Inflammatory macrophage treated with lipopolysaccharide for 4 hours (primary cell): ENCODE measurements around the gene NOL6.
A peak's percentile ranks its signal among the peaks of the same experiment; 100 is the strongest.
"Not testable (repeated sequence)": the region's sequence is repeated elsewhere in the genome, so short reads cannot be mapped to it uniquely, and the experiment has no call there.

ENCODE experiments used
- DNase-seq: peaks from one replicate; pipeline ENCODE4 v3.0.0-alpha.2; 2020

The NOL6 gene, protein sequence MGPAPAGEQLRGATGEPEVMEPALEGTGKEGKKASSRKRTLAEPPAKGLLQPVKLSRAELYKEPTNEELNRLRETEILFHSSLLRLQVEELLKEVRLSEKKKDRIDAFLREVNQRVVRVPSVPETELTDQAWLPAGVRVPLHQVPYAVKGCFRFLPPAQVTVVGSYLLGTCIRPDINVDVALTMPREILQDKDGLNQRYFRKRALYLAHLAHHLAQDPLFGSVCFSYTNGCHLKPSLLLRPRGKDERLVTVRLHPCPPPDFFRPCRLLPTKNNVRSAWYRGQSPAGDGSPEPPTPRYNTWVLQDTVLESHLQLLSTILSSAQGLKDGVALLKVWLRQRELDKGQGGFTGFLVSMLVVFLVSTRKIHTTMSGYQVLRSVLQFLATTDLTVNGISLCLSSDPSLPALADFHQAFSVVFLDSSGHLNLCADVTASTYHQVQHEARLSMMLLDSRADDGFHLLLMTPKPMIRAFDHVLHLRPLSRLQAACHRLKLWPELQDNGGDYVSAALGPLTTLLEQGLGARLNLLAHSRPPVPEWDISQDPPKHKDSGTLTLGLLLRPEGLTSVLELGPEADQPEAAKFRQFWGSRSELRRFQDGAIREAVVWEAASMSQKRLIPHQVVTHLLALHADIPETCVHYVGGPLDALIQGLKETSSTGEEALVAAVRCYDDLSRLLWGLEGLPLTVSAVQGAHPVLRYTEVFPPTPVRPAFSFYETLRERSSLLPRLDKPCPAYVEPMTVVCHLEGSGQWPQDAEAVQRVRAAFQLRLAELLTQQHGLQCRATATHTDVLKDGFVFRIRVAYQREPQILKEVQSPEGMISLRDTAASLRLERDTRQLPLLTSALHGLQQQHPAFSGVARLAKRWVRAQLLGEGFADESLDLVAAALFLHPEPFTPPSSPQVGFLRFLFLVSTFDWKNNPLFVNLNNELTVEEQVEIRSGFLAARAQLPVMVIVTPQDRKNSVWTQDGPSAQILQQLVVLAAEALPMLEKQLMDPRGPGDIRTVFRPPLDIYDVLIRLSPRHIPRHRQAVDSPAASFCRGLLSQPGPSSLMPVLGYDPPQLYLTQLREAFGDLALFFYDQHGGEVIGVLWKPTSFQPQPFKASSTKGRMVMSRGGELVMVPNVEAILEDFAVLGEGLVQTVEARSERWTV

DNA sequence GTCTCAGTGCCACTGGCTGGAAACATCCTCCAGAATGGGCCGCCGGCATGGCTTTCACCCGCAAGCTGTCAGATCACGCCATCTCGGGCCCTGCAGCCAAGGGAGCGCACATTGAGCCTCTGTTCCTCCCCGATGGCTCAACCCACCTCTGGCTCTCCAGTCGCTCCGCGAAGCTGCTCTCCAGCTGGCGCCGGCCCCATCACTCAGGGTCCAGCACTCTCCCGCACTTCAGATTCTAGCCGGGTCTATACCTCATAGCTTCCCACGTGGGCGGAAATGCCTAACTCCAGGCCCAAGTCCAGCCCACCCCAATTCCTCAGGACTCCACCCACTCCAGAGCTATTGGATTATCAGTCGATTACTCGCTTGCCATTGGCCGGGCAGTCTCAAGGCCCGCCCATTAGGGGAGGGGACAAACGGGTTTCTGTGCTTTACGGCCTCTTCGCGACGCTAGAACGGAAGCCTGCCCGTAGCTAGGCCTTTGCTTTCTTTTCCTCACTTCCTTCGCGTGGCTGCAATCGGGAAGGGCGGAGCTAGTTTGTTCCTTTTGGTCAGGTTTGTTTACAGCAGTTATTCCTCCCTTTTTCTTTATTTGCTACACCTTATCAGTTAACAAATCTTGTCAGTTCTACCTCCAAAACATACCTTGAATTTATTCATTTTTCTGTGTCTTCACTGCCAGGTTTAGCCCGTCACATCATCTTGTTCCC is at the start of gene NOL6:
Gene NOL6, minus strand, starts transcription at position 282 of the 710 bp plus-strand sequence. Its CDS starts 82 bp downstream, at position 200.
- DNase-seq, result peak; percentile 100

DNA sequence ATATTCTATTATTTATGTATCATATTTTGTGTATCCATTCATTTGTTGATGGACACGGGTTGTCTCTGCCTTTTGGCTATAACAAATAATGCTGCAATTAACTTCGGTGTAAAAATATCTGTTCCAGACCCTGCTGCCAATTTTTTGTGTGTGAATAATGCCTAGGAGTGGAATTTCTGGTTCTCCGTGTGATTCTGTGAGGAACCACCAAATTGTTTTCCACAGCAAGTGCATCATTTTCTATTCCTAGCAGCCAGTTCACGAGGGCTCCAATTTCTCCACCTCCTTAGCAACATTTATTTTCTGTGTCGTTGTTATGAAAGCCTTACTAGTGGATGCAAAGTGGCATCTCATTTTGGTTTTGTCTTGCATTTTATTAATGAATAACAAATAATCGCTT is 48.1 kb upstream of the NOL6 start:
- not testable (repeated sequence) for DNase-seq

DNA sequence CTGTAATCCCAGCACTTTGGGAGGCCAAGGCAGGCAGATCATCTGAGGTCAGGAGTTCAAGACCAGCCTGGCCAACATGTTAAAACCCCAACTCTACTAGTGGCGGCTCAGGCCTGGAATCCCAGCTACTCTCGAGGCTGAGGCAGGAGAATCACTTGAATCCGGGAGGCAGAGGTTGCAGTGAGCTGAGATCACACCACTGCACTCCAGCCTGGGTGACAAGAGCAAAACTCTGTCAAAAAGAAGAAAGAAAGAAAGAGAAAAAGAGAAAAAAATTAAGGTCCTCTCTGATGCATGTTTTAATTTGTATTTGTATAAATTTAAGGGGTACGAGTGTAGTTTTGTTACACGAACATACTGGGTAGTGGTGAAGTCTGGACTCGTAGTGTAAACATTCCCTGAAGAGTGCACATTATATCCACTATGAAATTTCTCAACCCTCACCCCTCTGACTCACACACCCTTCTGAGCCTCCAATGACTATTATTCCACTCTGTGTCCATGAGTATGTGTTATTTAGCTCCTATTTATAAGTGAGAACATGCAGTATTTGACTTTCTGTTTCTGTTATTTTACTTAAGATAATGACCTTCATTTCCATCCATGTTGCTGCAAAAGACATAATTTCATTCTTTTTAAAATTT is 44.3 kb upstream of the NOL6 start:
- DNase-seq, result peak; percentile 8

DNA sequence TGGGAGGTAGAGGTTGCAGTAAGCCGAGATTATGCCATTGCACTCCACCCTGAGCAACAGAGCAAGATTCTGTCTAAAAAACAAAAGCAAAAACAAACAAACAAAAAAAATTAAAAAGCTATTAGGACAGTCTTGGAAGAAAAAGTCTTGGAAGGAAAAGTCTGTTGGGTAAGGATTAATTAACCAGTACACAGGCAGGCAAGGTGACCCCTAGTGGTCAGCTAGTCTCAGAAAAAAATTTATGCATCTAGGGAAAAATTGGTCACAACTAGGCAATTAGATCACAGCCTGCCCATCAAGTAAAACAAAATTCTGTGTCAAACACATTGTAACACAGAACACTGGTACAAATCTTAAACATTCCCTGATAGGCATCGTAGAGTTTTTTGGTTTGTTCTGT is 43.6 kb upstream of the NOL6 start:
- DNase-seq, result peak; percentile 38

DNA sequence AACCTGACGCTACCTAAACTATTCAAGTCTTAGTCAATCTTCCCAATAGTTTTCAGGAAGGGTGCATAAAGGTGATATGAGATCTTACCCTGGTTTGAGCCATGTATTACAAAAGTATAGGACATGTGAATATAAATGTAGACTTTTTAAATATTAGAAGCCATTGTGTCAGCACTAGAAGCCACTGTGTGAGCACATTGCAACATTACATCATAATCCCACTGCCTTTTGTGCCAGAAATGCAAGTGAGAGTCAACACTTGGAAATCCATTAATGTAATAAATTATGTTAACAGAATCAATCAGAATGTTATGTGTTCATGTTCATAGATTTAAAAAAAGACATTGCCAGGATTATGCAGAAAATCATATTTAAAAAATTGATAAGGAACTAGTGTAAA is 42.7 kb upstream of the NOL6 start:
- DNase-seq, result not testable (repeated sequence)

DNA sequence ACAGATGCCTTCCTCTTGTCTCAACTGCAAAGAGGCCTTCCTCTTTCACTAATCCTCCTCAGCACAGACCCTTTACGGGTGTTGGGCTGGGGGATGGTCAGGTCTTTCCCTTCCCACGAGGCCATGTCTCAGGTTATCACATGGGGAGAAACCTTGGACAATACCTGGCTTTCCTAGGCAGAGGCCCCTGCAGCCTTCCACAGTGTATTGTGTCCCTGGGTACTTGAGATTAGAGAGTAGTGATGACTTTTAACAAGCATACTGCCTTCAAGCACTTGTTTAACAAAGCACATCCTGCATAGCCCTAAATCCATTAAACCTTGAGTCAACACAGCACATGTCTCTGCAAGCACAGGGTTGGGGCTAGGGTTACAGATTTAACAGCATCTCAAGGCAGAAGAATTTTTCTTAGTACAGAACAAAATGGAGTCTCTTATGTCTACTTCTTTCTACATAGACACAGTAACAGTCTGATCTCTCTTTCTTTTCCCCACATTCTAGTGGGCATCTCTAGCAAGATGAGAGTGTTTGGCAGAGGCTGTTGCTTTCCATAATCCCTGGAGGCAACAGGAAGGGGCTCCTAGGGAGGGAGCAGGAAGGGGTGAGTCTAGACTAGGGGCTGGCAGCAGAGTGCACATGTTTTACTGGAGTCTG is 41.7 kb upstream of the NOL6 start:
- DNase-seq, result not testable (repeated sequence)

DNA sequence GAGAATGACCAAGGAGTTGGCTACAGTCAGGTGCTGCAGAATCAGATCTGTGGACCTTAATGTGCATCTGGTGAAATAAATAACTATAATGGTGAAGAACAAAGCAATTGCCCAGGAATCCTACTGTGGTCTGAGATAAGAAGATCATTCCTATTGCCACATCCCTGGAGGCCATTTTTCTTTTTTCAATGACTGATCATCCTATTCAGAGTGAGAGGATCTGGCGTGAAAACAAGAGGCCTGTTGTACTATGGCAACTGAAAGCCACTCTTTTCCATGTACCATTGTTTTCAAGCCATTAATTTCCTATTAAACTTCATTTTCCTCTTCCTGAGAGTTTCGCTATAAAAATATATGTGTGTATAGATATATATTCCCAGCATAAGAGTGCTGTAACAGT is 38.8 kb upstream of the NOL6 start:
- DNase-seq, result not testable (repeated sequence)

DNA sequence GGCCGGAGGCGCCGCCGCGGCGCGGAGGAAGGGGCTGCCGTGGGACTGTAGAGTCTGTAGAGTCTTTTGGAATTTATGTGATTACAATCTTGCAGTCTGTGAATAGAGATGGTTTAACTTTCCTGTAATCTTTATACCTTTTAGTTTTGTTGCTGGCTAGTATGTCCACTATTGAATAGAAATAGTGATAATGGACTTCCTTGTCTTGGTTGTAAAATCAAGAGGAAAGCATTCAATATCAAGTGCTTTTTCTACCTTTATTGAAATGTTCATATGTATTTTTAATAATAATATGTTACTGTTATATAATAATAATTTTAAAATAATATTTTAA is 37.4 kb upstream of the NOL6 start:
- DNase-seq, result not testable (repeated sequence)

DNA sequence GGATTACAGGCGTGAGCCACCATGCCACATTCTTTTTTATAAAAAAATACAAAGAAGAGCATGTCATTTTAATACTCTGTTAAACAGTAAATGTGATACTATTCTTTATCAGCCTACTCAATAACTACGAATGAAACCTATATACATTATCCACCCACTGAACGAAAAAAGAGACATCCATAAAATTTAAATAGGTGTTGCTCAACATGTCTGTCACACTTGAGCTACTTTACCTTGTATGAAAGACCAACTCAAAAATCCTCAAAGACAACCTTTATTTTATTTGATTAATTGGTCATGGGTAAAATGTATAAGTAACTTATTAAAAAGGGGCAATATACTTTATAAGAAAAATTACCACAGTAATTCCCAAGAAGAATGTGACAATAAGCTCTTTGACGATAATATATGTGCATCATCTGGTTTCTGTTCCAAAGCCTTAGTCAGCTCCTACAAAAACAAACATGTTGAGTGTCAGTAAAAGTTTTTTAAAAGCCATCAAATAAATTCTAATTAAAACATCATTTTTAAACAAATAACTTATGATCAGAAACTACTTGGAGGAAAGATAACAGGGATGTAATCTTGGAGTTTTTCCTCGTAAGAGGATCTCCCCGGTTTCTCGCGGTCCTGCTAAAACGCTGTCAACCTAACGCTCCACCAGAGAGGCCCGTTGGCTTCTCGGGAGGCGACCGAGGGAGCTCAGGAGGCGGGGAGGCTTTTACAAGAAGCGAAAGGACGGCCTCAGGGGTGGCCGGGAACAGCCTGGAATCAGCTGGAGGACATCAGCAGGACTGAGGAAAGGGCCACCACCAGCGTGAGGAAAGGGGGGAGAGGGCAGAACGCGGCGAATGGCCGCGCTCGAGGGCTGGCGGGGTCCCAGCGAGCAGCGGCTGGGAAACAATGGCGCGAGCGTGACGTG is 36.8 kb upstream of the NOL6 start:
- peak; percentile 60 for DNase-seq

DNA sequence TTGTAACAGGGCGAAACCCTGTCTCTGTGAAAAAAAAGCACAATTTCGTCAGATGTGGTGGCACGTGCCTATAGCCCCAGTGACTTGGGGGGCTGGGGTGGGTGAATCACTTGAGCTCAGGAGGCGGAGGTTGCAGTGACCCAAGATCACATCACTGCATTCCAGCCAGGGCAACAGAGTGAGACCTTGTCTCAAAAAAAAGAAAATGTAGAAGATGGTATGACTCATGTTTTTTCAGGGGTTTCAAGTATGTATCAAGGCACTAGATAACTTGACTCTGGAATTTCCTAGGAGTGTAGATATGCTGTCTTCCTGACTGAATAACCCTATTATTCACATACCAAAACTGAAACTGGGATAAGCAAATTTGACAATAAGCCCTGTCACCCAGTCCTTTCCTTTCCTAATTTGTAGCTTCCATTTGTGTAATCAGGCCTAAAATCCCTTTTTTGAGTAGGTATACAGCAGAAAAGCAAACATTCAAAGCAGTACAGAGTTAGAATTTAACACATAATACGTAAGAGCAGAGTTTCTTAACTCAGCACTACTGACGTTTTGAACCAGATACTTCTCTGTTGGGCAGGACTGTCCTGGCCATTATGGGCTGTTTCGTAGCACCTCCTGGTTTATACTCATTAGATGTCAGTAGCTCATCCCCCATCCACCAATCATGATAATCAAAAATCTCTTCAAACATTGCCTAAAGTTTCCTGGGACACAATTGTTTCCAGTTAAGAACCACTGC is 33.1 kb upstream of the NOL6 start:
- DNase-seq, result peak; percentile 71

DNA sequence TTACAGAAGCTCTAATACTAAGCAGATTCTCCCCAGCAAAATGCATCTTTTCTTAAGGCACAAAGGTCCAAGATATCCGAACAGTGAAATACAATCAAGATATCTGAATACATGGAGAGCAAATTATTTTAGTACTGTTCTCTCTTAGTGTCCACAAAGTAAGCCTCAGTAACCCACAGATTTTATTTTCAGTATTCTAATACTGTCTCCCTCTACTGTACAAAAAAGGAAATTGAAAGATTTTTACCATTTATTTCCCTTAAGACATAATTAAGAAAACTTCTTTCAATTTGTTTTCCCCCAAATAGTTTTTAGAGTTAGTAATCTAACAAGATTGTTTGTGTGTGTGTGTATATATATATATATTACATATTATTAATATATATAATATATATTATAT is 24.7 kb upstream of the NOL6 start:
- DNase-seq, result peak; percentile 29

DNA sequence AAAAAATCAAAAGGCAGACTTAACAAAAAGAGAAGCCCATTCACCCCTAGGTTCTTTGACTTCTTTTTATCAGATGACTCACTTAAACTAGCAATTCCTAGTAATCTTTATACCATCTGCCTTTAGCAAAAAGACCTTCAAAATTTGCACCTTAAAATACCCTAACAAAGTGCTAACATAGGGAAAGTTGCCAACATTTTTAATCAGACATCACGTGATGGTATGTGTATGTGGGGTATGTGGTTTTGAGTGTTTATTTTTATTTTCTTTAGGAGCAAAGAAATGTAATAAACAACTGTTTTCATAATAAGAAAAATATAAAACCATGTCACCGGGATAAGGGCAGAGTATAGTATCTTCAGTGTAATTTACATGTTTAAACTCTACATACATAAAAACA is 20.1 kb upstream of the NOL6 start:
- DNase-seq, result not testable (repeated sequence)

DNA sequence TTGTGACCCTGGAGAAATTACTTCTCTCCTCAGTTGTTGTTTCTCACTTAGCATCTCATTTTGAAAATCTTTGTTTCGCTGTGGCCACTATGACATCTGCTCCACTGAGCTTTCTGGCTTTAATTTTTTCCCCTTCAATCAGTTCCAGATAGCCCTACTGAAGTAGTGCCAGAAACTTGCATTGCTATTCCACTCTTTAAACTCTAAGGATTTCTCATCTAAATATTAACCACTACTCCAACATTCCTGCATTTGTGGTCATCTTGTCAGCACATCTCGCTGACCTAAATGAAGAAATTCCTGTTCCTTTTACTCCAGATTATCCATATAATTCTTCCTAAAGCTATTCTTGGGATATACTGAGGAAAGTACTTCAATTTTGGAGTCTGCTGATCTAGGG is 15.3 kb upstream of the NOL6 start:
- DNase-seq, result no peak

DNA sequence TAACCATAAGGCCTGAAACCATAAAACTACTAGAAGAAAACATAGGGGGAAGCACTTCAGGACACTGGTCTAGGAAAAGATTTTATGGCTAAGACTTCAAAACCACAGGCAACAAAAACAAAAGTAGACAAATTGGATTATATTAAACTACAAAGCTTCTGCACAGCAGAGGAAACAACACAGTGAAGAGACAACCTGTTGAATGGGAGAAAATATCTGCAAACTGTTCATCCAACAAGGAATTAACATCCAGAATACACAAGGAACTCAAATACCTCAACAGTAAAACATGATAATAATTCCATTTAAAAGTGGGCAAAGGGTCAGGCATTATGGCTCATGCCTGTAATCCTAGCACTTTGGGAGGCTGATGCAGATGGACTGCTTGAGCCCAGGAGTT is 11.6 kb upstream of the NOL6 start:
- DNase-seq, result not testable (repeated sequence)

DNA sequence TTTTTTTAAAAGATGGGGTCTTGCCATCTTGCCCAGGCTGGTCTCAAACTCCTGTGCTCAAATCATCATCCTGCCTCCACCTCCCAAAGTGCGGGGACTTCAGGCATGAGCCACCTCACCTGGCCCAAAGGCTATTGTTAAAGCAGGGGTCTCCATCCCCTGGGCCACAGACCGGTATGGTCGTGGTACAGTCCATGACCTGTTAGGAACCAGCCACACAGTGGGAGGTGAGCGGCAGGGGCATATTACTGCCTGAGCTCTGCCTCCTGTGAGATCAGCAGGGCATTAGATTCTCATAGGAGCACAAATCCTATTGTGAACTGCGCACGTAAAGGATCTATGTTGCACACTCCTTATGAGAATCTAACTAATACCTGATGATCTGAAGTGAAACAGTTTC is 7.3 kb upstream of the NOL6 start:
- DNase-seq, result no peak

DNA sequence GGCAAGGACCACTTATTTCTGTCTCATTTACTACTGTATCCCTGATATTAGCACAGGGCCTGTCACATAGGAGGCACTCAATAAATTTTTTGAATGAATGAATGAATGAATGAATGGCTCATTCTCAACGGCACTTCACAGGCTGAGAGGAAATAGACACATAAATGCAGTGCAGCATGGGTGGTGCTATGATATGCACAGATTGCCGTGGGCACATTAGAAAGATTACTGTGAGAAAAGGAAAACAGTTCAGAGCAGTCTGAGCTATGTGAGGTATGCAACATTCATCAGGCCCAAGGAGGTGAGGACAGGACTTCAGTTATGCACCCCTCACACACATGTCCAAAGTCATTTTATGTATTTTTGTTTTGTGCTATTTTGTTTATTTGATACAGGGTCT is 6.4 kb upstream of the NOL6 start:
- DNase-seq, result no peak

DNA sequence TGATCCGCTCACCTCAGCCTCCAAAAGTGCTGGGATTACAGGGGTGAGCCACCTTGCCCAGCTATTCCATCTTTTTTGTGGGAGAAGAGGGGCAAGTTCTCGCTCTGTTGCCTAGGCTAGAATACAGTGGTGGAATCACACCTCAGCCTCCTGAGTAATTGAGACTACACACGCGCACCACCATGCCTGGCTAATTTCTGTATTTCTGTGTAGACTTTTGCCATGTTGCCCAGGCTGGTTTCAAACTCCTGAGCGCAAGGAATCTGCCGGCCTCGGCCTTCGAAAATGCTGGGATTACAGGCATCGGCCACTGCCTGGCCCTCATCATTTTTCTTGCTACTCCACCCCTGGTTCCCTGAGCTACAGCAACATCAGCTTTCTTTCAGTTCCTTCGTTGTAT is 2.8 kb upstream of the NOL6 start:
- no peak for DNase-seq

DNA sequence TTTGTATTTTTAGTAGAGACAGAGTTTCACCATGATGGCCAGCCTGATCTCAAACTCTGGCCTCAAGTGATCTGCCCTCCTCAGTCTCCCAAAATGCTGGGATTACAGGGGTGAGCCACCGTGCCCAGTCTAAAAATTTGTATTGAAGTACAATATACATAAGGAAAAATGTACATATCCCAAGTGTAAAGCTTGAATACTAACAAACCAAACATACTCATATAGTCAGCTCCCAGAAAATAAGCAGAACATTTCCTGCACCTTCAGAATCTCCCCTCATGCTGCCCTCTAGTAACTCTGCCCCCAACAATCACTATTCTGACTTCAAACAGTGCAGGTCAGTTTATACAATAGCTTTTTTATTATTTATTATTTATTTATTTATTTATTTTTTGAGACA is 1.6 kb upstream of the NOL6 start:
- DNase-seq, result no peak

DNA sequence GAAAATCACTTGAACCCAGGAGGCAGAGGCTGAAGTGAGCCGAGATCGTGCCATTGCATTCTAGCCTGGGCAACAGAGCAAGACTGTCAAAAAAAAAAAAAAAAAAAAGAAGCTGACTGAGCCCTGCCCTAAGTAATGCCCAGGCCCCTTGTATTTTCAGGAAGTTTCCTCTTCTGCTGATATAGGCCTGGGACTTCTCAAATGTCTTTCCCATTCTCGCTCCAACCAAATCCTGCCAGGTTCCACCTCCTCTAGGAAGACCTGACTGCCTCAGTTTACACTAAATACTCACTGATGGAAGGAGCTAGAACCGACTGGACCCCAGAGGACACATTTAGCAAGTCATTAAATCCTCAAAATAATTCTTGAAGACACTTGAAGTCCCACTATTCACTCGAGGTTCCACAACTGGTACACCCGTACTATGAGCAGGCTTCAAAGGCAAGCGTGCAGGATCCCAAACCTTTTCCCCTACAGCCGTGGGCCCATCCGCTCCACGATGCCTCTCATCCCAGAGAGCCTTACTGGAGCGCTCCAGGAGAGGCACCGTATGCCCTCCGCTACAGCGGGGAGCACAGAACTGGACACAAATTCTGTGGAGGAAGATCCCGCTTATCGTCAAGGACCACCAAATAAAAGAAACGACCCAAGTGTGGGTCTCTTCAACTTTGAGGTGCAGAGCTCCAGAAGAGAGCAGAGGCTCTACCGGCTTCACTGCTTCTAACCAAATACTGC is 676 bp downstream of the NOL6 start:
- peak; percentile 26 for DNase-seq
